OCI-LY3 (cell line): ENCODE data around the gene WBP1L.

ENCODE experiments used
- H2AFZ ChIP-seq: fragments of 200-600, 300-600 bp; shearing (Covaris generic); 2 replicates; pipeline ENCODE4 v1.6.0; 2014; ENCODE audit warnings: antibody characterized with exemption, low read depth, low read length
- H3K27ac ChIP-seq: fragments of 200-600, 300-600 bp; sonication (generic); 2 replicates; pipeline ENCODE4 v1.5.1; 2014; ENCODE audit warnings: mild to moderate bottlenecking, low read length, moderate library complexity, mixed read lengths
- H3K27me3 ChIP-seq: fragments of 200-600, 300-600 bp; sonication (generic); 2 replicates; pipeline ENCODE4 v1.6.1; 2014; ENCODE audit warnings: low read depth, low read length, mixed read lengths
- H3K36me3 ChIP-seq: fragments of 200-600, 300-600 bp; sonication (generic); replicated peaks from 2 replicates; pipeline ENCODE3; 2014; ENCODE audit warnings: low read depth, low read length, mixed read lengths
- H3K4me1 ChIP-seq: fragments of 300-600, 200-600 bp; sonication (generic); 2 replicates; pipeline ENCODE4 v1.6.1; 2014; ENCODE audit warnings: low read length, mixed read lengths
- H3K4me2 ChIP-seq: fragments of 200-600, 300-600 bp; sonication (generic); 2 replicates; pipeline ENCODE4 v1.6.1; 2014; ENCODE audit warnings: low read length, mixed read lengths
- H3K4me3 ChIP-seq: fragments of 300-600, 200-600 bp; sonication (generic); 2 replicates; pipeline ENCODE4 v1.5.1; 2014; ENCODE audit warnings: antibody characterized with exemption, mild to moderate bottlenecking, low read length, moderate library complexity
- H3K79me2 ChIP-seq: fragments of 300-600, 200-600 bp; shearing (Covaris generic); 2 replicates; pipeline ENCODE4 v1.6.1; 2014; ENCODE audit warnings: mild to moderate bottlenecking, low read length, mixed read lengths
- H3K9ac ChIP-seq: fragments of 300-600, 200-600 bp; shearing (Covaris generic); 2 replicates; pipeline ENCODE4 v1.6.0; 2014; ENCODE audit warnings: mild to moderate bottlenecking, low read length, moderate library complexity
- H3K9me3 ChIP-seq: fragments of 200-600, 300-600 bp; shearing (Covaris generic); 2 replicates; pipeline ENCODE4 v1.6.1; 2014; ENCODE audit warnings: low read length, mixed read lengths; ENCODE audit not compliant: insufficient read depth
- H4K20me1 ChIP-seq: fragments of 200-600, 300-600 bp; sonication (generic); 2 replicates; pipeline ENCODE4 v1.6.1; 2016; ENCODE audit warnings: low read length, mixed read lengths; ENCODE audit not compliant: insufficient read depth
- EZH2phosphoT487 ChIP-seq: fragments of 200-600 bp; shearing (Covaris generic); IDR thresholded peaks from 2 replicates; pipeline ENCODE4 v1.6.1; 2018; ENCODE audit warnings: antibody characterized with exemption, mixed run types, low read depth
- TF ChIP-seq, protein P1 (sequence below): fragments of 200-600, 300-600 bp; sonication (generic); IDR thresholded peaks from 2 replicates; pipeline ENCODE4 v1.5.1; 2014; ENCODE audit warnings: antibody characterized with exemption, low read length, low read depth

Gene WBP1L

DNA sequence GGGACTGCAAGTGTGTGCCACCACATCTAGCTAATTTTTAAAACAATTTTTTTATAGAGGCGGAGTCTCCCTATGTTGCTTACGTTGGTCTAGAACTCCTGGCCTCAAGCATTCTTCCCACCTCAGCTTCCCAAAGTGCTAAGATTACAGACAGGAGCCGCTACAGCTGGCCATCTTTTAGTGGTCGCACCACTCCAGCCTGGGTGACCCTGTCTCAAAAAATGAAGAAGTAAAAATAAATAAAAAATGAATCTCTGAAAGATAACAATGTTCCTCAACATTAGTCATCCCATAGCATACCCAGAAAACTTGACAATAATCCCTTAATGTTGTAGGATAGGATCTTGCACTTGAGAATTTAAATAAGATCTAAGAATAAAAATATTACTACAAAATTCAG is 18.2 kb downstream of the WBP1L start:
- no peak for TF ChIP-seq EZH2phosphoT487
- TF ChIP-seq, protein P1, sequence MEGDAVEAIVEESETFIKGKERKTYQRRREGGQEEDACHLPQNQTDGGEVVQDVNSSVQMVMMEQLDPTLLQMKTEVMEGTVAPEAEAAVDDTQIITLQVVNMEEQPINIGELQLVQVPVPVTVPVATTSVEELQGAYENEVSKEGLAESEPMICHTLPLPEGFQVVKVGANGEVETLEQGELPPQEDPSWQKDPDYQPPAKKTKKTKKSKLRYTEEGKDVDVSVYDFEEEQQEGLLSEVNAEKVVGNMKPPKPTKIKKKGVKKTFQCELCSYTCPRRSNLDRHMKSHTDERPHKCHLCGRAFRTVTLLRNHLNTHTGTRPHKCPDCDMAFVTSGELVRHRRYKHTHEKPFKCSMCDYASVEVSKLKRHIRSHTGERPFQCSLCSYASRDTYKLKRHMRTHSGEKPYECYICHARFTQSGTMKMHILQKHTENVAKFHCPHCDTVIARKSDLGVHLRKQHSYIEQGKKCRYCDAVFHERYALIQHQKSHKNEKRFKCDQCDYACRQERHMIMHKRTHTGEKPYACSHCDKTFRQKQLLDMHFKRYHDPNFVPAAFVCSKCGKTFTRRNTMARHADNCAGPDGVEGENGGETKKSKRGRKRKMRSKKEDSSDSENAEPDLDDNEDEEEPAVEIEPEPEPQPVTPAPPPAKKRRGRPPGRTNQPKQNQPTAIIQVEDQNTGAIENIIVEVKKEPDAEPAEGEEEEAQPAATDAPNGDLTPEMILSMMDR = no peak
- no peak overlapping the region for H3K9ac ChIP-seq
- H3K4me3 ChIP-seq = no peak overlapping the region
- H3K27me3 ChIP-seq = no peaks in the 10 kb centered on the region
- H3K36me3 ChIP-seq = no peaks in the 10 kb centered on the region
- H3K27ac ChIP-seq = no peak overlapping the region
- no peak overlapping the region for H3K4me2 ChIP-seq
- H3K79me2 ChIP-seq = no peaks in the 10 kb centered on the region
- H4K20me1 ChIP-seq = no peaks in the 10 kb centered on the region
- no peak overlapping the region for H2AFZ ChIP-seq
- H3K4me1 ChIP-seq = peaks cover 2% of the 10 kb centered on the region
- H3K9me3 ChIP-seq = no peaks in the 10 kb centered on the region

DNA sequence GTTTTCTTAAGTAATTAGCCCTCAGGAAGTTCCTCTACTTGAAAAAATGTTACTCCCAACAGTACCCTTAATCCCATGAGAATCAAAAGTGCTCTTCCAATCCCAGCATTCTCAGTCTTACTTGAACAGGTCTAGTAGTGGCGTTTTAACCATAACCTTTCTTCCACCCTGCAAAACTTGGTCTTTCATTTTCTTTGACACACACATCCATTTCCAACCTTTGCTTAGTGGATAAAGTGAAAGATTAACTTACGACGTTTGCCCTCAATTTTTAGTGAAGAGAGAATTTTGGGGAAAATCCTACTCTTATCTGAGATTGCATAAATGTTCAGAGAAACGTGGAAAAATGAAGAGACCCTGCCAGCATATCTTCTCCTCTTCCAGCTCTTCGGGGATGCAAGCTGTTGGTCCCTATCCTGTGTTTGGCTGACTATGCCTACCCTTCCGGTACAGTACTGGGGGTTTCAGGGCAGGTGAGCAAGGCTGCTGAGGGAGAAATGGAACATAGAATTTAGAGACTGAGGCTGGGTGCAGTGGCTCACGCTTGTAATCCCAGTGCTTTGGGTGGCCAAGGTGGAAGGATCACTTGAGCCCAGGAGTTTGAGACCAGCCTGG is 18.8 kb downstream of the WBP1L start:
- H3K79me2 ChIP-seq = no peaks in the 10 kb centered on the region
- no peaks in the 10 kb centered on the region for H3K27me3 ChIP-seq
- H3K4me3 ChIP-seq = no peak overlapping the region
- H3K9ac ChIP-seq = no peak overlapping the region
- no peaks in the 10 kb centered on the region for H3K9me3 ChIP-seq
- TF ChIP-seq EZH2phosphoT487 = no peak
- TF ChIP-seq, protein P1 = no peak
- no peaks in the 10 kb centered on the region for H3K36me3 ChIP-seq
- H4K20me1 ChIP-seq = no peaks in the 10 kb centered on the region
- no peak overlapping the region for H3K4me2 ChIP-seq
- peaks cover 7% of the 10 kb centered on the region for H3K4me1 ChIP-seq
- no peak overlapping the region for H2AFZ ChIP-seq
- no peak overlapping the region for H3K27ac ChIP-seq

DNA sequence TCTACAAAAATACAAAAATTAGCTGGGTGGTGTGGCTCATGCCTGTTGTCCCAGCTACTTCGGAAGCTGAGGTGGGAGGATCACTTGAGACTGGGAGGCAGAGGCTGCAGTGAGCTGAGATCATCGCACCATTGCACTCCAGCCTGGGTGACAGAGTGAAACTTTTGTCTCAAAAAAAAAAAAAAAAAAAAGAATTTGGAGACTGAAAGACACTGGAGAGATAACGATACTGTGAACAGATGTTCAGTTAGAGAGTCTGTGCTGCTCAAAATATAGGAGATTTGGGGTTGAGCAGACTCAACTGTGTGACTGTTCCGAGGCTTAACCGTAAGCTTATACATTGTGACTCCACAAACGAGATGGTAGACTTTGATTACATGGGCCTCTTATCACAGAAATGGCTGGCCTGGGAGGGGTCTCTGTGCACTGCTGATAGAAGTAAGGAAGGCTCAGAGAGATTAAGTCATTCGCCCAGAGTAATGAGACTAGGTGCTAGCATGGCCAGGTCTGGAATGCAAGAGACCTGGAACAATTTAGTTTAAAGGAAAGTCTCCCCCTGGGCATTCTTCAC is 19.4 kb downstream of the WBP1L start:
- H3K27ac ChIP-seq = no peak overlapping the region
- no peak for TF ChIP-seq EZH2phosphoT487
- TF ChIP-seq, protein P1 = no peak
- H3K9me3 ChIP-seq = no peaks in the 10 kb centered on the region
- H3K4me3 ChIP-seq = no peak overlapping the region
- peaks cover 11% of the 10 kb centered on the region for H3K4me1 ChIP-seq
- no peaks in the 10 kb centered on the region for H3K27me3 ChIP-seq
- no peaks in the 10 kb centered on the region for H3K36me3 ChIP-seq
- H2AFZ ChIP-seq = no peak overlapping the region
- no peak overlapping the region for H3K9ac ChIP-seq
- H3K79me2 ChIP-seq = no peaks in the 10 kb centered on the region
- no peaks in the 10 kb centered on the region for H4K20me1 ChIP-seq
- H3K4me2 ChIP-seq = no peak overlapping the region

DNA sequence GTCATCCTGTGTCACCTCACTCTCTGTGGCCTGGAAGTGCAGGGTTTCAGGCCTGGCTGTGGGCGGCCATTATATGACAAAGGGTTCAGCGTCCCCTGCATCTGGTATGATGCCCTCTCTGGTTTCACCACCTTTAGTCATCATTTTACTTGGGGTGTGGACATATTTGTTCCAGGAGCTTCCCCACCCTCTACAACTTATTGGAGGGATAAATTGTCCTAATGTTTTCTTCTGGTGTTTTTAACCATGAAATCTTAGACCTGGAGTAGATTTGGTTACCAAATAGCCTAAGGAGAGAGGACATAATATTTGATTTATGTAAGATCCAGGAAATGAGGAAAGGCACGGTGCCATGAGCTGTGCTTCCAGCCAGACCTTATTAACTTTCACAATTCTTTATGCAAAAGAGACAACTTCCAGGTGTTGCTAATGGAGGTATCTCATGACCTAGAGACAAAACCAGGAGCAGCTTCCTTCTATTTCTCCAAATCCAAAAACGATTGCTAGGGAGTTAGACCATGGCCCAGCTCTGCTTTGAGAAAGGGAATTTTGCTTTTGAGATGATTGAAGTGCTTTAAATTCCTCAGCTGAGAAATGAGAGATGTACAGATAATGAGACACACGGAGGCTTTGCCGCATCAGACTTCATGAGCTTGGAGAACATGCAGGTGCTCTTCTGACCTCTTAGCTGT is 20.9 kb downstream of the WBP1L start:
- no peaks in the 10 kb centered on the region for H3K27me3 ChIP-seq
- H3K4me3 ChIP-seq = no peak overlapping the region
- H3K36me3 ChIP-seq = no peaks in the 10 kb centered on the region
- H2AFZ ChIP-seq = no peak overlapping the region
- peaks cover 11% of the 10 kb centered on the region for H3K4me1 ChIP-seq
- H4K20me1 ChIP-seq = no peaks in the 10 kb centered on the region
- H3K4me2 ChIP-seq = no peak overlapping the region
- H3K9ac ChIP-seq = no peak overlapping the region
- H3K79me2 ChIP-seq = no peaks in the 10 kb centered on the region
- H3K9me3 ChIP-seq = no peaks in the 10 kb centered on the region
- H3K27ac ChIP-seq = no peak overlapping the region
- TF ChIP-seq, protein P1 = no peak
- TF ChIP-seq EZH2phosphoT487 = no peak
